GM12873 (cell line): ENCODE results near the gene ANKS1B.

Experiments used
- CTCF ChIP-seq: IDR thresholded peaks from 2 replicates; pipeline ENCODE4 v1.5.1; 2012; ENCODE audit warnings: low read depth, mild to moderate bottlenecking, moderate library complexity, low read length, control low read depth; ENCODE audit not compliant: insufficient read depth; ENCODE audit errors: missing control alignments

Gene ANKS1B

GRCh38 chr12:99004799-99005466 is 979.8 kb downstream of the ANKS1B start:
- no peak for TF ChIP-seq CTCF

- TF ChIP-seq CTCF = no peak
Observed at GRCh38 chr12:99002731-99003130, 982.0 kb downstream of the ANKS1B start.

- TF ChIP-seq CTCF = no peak
Observed at GRCh38 chr12:99002156-99002555, 982.6 kb downstream of the ANKS1B start.

- no peak for TF ChIP-seq CTCF
Observed at GRCh38 chr12:98999559-98999958, 985.2 kb downstream of the ANKS1B start.

GRCh38 chr12:98998697-98999299 is 985.9 kb downstream of the ANKS1B start:
- peak; percentile 57 for TF ChIP-seq CTCF

- TF ChIP-seq CTCF = no peak
Observed at GRCh38 chr12:98997899-98998298, 986.8 kb downstream of the ANKS1B start.

GRCh38 chr12:98990648-98991047 is 994.1 kb downstream of the ANKS1B start:
- no peak for TF ChIP-seq CTCF
